A549 (cell line): ENCODE results near the gene FGF1. TPM values are rescaled to one million over a fixed set of nuclear protein-coding genes. Genes with fewer than 3 reads are reported as not detected.

Experiments
- ATAC-seq, 2 experiments: fragments of 200-7000 bp in 1 of 2; fragments of >200 bp in 1 of 2; cut with Nextera tagmentation in 1 of 2; cut with Tn5 transposase in 1 of 2; 3 replicates each; pipeline versions ENCODE4 v1.8.0 to v1.9.1; 2018 to 2020; ENCODE audit warnings: mild to moderate bottlenecking in 1 of 2, moderate library complexity in 1 of 2
- CTCF ChIA-PET: fragments of 300-600 bp; sonication (Branson Sonifier 250); formaldehyde crosslinking; extraction: SDS; loops from one replicate; lab custom pipeline; 2021; ENCODE audit warnings: antibody characterized with exemption, inconsistent platforms; lab: Yijun Ruan, JAX
- POLR2A ChIA-PET: fragments of 350-600 bp; formaldehyde crosslinking; extraction: SDS; loops from one replicate; lab custom pipeline; 2021; ENCODE audit warnings: antibody characterized with exemption, inconsistent platforms; lab: Yijun Ruan, JAX
- DNase-seq, 2 experiments: peaks; one replicate each; pipeline versions ENCODE4 v3.0.0 to v3.0.0-alpha.2; 2011 to 2016; ENCODE audit warnings: low read depth in 1 of 2, low spot score in 1 of 2
- FAIRE-seq: peaks from 2 replicates; lab custom pipeline; 2011; peaks lifted over from hg19 to GRCh38; lab: Jason Lieb, UNC
- H3K27ac ChIP-seq, 2 experiments: fragments of >200 bp; sonication (Bioruptor Twin); formaldehyde crosslinking; 3 replicates each; pipeline ENCODE4 v1.5.1; 2016 to 2017
- H3K4me1 ChIP-seq: fragments of >200 bp; sonication (Bioruptor Twin); formaldehyde crosslinking; 3 replicates; pipeline ENCODE4 v1.6.1; 2016
- H3K4me2 ChIP-seq: fragments of >200 bp; sonication (Bioruptor Twin); formaldehyde crosslinking; 3 replicates; pipeline ENCODE4 v1.6.1; 2016
- H3K4me3 ChIP-seq: fragments of >200 bp; sonication (Bioruptor Twin); formaldehyde crosslinking; 3 replicates; pipeline ENCODE4 v1.5.1; 2016
- H3K9me3 ChIP-seq: fragments of >200 bp; sonication (Bioruptor Twin); formaldehyde crosslinking; 3 replicates; pipeline ENCODE4 v1.6.1; 2016
- CEBPB ChIP-seq, 2 experiments: fragments of >200 bp in 1 of 2; sonication (Bioruptor Twin) in 1 of 2; formaldehyde crosslinking in 1 of 2; IDR thresholded peaks; 2 replicates each; pipeline ENCODE4 v1.6.1; 2012 to 2016
- EHF ChIP-seq: fragments of 250-450 bp; sonication (Bioruptor Pico); IDR thresholded peaks from 2 replicates; pipeline ENCODE4 v1.5.0; 2020; ENCODE audit warnings: mild to moderate bottlenecking
- FOSB ChIP-seq: fragments of 250-450 bp; sonication (Bioruptor Pico); IDR thresholded peaks from 2 replicates; pipeline ENCODE4 v1.5.0; 2020; ENCODE audit warnings: mild to moderate bottlenecking, moderate library complexity
- FOSL2 ChIP-seq, 2 experiments: fragments of 450-650 bp in 1 of 2; fragments of >200 bp in 1 of 2; sonication (Bioruptor Twin) in 1 of 2; formaldehyde crosslinking; IDR thresholded peaks; 2 replicates each; pipeline versions ENCODE4 v1.5.0 to v1.6.1; 2016 to 2020; ENCODE audit warnings: mild to moderate bottlenecking in 1 of 2, moderate library complexity in 1 of 2
- GATA3 ChIP-seq: IDR thresholded peaks from 2 replicates; pipeline ENCODE4 v1.6.1; 2012; ENCODE audit warnings: borderline replicate concordance
- HDAC2 ChIP-seq: fragments of 200-600 bp; sonication (generic); IDR thresholded peaks from 2 replicates; pipeline ENCODE4 v1.6.1; 2016
- HOXA7 ChIP-seq: fragments of 250-450 bp; sonication (Bioruptor Pico); IDR thresholded peaks from 2 replicates; pipeline ENCODE4 v1.5.0; 2020; ENCODE audit warnings: mild to moderate bottlenecking, moderate library complexity
- HOXB5 ChIP-seq: fragments of 250-450 bp; sonication (Bioruptor Pico); IDR thresholded peaks from 2 replicates; pipeline ENCODE4 v1.5.0; 2020; ENCODE audit warnings: mild to moderate bottlenecking, moderate library complexity
- JUN ChIP-seq, 2 experiments: fragments of >200 bp; sonication (Bioruptor Twin); formaldehyde crosslinking; IDR thresholded peaks; 2 replicates in 1 of 2; 3 replicates in 1 of 2; pipeline ENCODE4 v1.6.1; 2016 to 2017
- KDM1A ChIP-seq: fragments of 200-600 bp; sonication (generic); IDR thresholded peaks from 2 replicates; pipeline ENCODE4 v1.6.1; 2016; ENCODE audit warnings: low read depth, mild to moderate bottlenecking
- POLR2A ChIP-seq: IDR thresholded peaks from 2 replicates; pipeline ENCODE4 v1.6.1; 2012; ENCODE audit warnings: mild to moderate bottlenecking, low read length
- RCOR1 ChIP-seq: fragments of 150-350 bp; IDR thresholded peaks from 2 replicates; pipeline ENCODE4 v1.6.1; 2014; ENCODE audit warnings: antibody characterized with exemption, low read length, low read depth
- RFX5 ChIP-seq: fragments of 450-650 bp; IDR thresholded peaks from 2 replicates; pipeline ENCODE4 v1.7.1; 2014; ENCODE audit warnings: antibody characterized with exemption, mild to moderate bottlenecking, moderate library complexity
- SREBF2 ChIP-seq: fragments of 450-650 bp; IDR thresholded peaks from 2 replicates; pipeline ENCODE4 v1.6.1; 2014; ENCODE audit warnings: mild to moderate bottlenecking, moderate library complexity
- ZC3H11A ChIP-seq: fragments of 450-650 bp; IDR thresholded peaks from 2 replicates; pipeline ENCODE4 v1.6.1; 2014; ENCODE audit warnings: antibody characterized with exemption, mild to moderate bottlenecking
- ZFP36 ChIP-seq: fragments of 450-650 bp; IDR thresholded peaks from 2 replicates; pipeline ENCODE4 v1.6.1; 2014; ENCODE audit warnings: borderline replicate concordance; ENCODE audit not compliant: partially characterized antibody
- ZNF302 ChIP-seq: fragments of 250-450 bp; sonication (Bioruptor Pico); IDR thresholded peaks from 2 replicates; pipeline ENCODE4 v1.9.0; 2021; ENCODE audit warnings: inconsistent platforms, mild to moderate bottlenecking, moderate library complexity
- ZSCAN20 ChIP-seq: fragments of 250-450 bp; sonication (Bioruptor Pico); IDR thresholded peaks from 2 replicates; pipeline ENCODE4 v1.8.0; 2022; ENCODE audit warnings: mild to moderate bottlenecking, moderate library complexity
- WGBS: methylation state at CpG from one replicate; pipeline ENCODE4 v1.1.6; 2017; ENCODE audit errors: missing lambda C conversion rate; 5-methylcytosine and 5-hydroxymethylcytosine counted together
- polyA plus RNA-seq, 4 experiments: library from polyadenylated mRNA; depleted of rRNA in 3 of 4; stranded (reverse); fragments of >200 nt; fragmentation: RNase III in 1 of 4; extraction: RNeasy Plus Mini Kit Qiagen cat#74134 plus additional on column Dnase treatment in 1 of 4; gene quantifications; 2 replicates in 3 of 4; 3 replicates in 1 of 4; pipeline ENCODE4 v1.2.3, GENCODE V29; 2011 to 2017
- TF ChIP-seq, protein P1 (sequence below): fragments of >200 bp; sonication (Bioruptor Twin); formaldehyde crosslinking; IDR thresholded peaks from 3 replicates; pipeline ENCODE4 v1.5.1; 2016
- TF ChIP-seq, protein P2 (sequence below): fragments of >200 bp; sonication (Bioruptor Twin); formaldehyde crosslinking; IDR thresholded peaks from 3 replicates; pipeline ENCODE4 v1.6.1; 2016
- TF ChIP-seq, protein P3 (sequence below): fragments of 250-450 bp; sonication (Bioruptor Pico); IDR thresholded peaks from 2 replicates; pipeline ENCODE4 v1.5.0; 2021; ENCODE audit warnings: mild to moderate bottlenecking, moderate library complexity, borderline replicate concordance

FGF1 gene
- polyA plus RNA-seq, 2 of the 4 experiments (the other 2 are of a cell fraction): 0.05 to 0.40 TPM

DNA sequence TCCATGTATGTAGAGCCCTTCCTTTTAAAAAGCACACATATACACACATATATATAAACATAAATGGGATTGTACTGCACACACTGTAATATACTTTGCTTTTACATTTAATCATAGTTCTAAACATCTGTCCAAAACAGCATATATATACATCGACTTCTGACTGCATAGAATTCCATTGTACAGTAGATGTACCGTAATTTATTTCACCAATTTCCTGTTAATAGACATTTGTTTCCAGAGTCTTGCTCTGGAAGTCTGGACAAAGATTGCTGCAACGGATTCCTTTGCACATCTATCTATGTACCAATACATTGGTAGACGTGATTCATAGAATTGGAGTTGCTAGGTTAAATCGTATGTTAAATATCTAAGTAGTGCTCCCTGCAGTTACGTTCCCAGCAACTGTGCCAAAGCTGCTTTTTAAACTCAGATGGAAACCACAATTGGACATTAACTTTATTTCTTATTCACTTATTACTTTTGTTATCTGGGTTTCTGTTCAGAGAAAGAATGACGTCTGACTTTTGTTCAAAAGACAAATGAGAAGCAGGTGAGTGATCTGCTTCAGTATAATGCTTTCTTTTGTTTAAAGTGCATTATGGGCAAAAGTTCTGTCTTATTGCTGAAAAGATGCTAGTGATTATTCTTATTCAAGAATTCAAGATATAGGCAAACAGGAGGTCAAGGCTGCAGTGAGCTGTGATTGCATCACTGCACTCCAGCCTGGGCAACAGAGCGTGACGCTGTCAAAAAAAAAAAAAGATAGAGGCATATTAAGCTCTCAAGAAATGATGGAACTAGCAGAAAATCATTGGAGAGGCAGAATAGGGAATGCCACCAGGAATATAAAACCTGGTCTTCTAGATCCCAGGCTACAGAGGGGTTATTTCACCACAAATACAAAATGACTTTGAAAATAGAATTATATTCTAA lies 138.2 kb downstream of the FGF1 start:
- DNase-seq (no peak), FAIRE-seq (no peak), ATAC-seq (no peak)
- Histone ChIP-seq H3K9me3 (no peaks in the 10 kb centered on the region), H3K27ac (no peak overlapping the region), H3K4me1 (peaks cover 6% of the 10 kb centered on the region; the same call in 1 of the 3 replicates), H3K4me2 (no peak overlapping the region), H3K4me3 (no peak overlapping the region)
- WGBS: 87% methylated on average over 9 of the region's 9 CpGs
- TF ChIP-seq, protein P1, sequence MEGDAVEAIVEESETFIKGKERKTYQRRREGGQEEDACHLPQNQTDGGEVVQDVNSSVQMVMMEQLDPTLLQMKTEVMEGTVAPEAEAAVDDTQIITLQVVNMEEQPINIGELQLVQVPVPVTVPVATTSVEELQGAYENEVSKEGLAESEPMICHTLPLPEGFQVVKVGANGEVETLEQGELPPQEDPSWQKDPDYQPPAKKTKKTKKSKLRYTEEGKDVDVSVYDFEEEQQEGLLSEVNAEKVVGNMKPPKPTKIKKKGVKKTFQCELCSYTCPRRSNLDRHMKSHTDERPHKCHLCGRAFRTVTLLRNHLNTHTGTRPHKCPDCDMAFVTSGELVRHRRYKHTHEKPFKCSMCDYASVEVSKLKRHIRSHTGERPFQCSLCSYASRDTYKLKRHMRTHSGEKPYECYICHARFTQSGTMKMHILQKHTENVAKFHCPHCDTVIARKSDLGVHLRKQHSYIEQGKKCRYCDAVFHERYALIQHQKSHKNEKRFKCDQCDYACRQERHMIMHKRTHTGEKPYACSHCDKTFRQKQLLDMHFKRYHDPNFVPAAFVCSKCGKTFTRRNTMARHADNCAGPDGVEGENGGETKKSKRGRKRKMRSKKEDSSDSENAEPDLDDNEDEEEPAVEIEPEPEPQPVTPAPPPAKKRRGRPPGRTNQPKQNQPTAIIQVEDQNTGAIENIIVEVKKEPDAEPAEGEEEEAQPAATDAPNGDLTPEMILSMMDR: no peak
- no peak for TF ChIP-seq SREBF2
- TF ChIP-seq CEBPB (IDR thresholded peaks at IDR 0.05): 0 out of 4 replicates have a peak, but pooled peaks of 1 of the 2 experiments have one; percentile 16
- TF ChIP-seq, protein P2, sequence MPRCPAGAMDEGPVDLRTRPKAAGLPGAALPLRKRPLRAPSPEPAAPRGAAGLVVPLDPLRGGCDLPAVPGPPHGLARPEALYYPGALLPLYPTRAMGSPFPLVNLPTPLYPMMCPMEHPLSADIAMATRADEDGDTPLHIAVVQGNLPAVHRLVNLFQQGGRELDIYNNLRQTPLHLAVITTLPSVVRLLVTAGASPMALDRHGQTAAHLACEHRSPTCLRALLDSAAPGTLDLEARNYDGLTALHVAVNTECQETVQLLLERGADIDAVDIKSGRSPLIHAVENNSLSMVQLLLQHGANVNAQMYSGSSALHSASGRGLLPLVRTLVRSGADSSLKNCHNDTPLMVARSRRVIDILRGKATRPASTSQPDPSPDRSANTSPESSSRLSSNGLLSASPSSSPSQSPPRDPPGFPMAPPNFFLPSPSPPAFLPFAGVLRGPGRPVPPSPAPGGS: no peak
- no peak for TF ChIP-seq HOXB5 (CRISPR knock-in tag)
- no peak for TF ChIP-seq JUN (IDR thresholded peaks at IDR 0.05)
- POLR2A ChIA-PET: interaction anchor here (1.4 kb wide), 1 partner anchor 191 kb away, joined by 3 read pairs; no protein-coding TSS in a partner anchor
- CTCF ChIA-PET: interaction anchor here (0.7 to 3.7 kb wide), 40 partner anchors 8 to 556 kb away, joined by 3 to 46 read pairs (median 6); partner anchors contain the start of gene SPRY4

DNA sequence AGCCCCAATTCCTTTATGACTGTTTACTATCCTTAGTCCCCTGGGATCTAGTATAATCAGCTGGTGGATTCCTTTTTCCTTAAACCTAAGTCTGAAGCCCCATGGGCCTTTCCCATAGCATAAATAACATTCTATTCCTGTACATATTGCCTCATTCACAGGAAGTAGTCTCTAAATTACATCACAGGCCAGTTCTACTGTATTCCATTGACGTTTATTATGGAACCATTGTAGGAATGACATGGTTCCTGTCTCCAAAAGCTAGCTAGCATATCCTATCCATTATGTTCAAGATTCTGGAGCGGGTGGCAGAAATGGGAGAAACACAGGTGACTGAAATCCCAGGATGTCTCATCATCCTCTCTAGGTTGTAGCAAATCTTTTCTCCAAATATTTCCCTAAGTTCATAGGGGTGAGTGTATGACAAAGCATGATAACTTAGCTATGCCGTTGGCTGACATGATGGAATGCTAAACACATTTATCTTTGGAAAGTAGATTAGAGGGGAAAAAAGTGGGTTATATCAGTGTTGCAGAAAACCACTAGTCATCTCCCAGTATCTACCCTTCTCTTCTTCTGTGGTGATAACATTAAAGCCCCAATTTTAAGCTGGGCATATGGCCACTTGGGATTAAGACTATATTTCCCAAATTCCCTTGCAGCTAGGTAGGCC lies 140.1 kb downstream of the FGF1 start:
- no peak for FAIRE-seq
- no peak for ATAC-seq
- no peaks in the 10 kb centered on the region for H3K9me3 ChIP-seq
- 74% methylated on average over 3 of the region's 3 CpGs for WGBS
- no peak overlapping the region for H3K27ac ChIP-seq
- no peak overlapping the region for H3K4me2 ChIP-seq
- ChIA-PET POLR2A (no interaction called here), CTCF (interaction anchor here (0.8 to 3.7 kb wide), 4 partner anchors 187 to 399 kb away, joined by 3 to 30 read pairs (median 11); no protein-coding TSS in a partner anchor)
- TF ChIP-seq RCOR1 (no peak), FOSB (CRISPR knock-in tag) (no peak), HOXA7 (CRISPR knock-in tag) (no peak)
- H3K4me1 ChIP-seq: peaks cover 6% of the 10 kb centered on the region; the same call in 1 of the 3 replicates
- H3K4me3 ChIP-seq: no peak overlapping the region
- no peak for DNase-seq

DNA sequence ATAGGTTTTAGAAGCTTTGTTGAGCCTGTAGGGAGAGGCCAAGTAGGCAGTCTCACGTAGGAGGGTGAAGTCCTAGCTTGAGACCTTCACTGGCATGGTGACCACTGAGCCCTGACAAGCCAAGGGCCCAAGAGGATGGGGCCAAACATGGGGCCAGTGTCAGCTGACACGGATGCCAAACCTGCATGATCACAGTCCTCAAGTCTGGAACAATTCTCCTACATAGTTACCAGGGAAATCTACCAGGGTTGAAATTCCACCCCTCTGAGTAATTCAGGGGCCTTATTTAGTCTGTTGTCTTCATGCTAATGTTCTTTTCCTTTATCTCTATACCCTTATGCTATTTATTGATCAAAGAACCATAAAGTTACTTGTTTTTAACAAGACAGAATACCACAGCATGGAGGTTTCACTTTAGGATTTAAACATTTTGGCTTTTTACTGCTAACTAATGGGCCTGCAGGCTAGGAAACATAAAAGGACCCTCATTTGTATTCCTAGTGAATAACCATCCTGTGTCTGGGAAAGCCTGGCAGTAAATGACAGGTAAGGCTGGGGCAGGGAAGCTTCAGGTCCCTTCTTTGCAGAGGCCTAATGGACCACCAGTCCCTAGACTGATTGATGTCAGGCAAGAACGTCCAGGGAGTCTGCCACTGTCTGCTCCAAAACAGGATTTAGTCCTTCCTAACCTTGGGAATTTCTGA lies 140.8 kb downstream of the FGF1 start:
- Histone ChIP-seq H3K27ac (no peak overlapping the region; a peak in 1 of 6 replicates), H3K4me1 (peaks cover 6% of the 10 kb centered on the region; the same call in 1 of the 3 replicates), H3K9me3 (no peaks in the 10 kb centered on the region), H3K4me3 (no peak overlapping the region), H3K4me2 (no peak overlapping the region)
- FAIRE-seq (no peak), ATAC-seq (no peak), DNase-seq (no peak)
- ChIA-PET POLR2A (no interaction called here), CTCF (interaction anchor here (0.8 to 3.4 kb wide), 3 partner anchors 187 to 393 kb away, joined by 3 to 19 read pairs (median 3); no protein-coding TSS in a partner anchor)
- TF ChIP-seq ZFP36 (no peak), EHF (no peak), POLR2A (no peak), FOSL2 (IDR thresholded peaks at IDR 0.05) (no peak), FOSL2 (CRISPR knock-in tag; IDR thresholded peaks at IDR 0.05) (no peak), GATA3 (no peak), RFX5 (no peak), ZSCAN20 (CRISPR knock-in tag) (no peak), HDAC2 (no peak), ZNF302 (CRISPR knock-in tag) (no peak), KDM1A (no peak), ZC3H11A (no peak)
- TF ChIP-seq, protein P3, sequence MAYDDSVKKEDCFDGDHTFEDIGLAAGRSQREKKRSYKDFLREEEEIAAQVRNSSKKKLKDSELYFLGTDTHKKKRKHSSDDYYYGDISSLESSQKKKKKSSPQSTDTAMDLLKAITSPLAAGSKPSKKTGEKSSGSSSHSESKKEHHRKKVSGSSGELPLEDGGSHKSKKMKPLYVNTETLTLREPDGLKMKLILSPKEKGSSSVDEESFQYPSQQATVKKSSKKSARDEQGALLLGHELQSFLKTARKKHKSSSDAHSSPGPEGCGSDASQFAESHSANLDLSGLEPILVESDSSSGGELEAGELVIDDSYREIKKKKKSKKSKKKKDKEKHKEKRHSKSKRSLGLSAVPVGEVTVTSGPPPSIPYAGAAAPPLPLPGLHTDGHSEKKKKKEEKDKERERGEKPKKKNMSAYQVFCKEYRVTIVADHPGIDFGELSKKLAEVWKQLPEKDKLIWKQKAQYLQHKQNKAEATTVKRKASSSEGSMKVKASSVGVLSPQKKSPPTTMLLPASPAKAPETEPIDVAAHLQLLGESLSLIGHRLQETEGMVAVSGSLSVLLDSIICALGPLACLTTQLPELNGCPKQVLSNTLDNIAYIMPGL (CRISPR knock-in tag): no peak
- 73% methylated on average over 3 of the region's 3 CpGs for WGBS
